Activated CD4-positive, alpha-beta T cell treated with anti-CD3 and anti-CD28 coated beads for 1 hour (primary cell): ENCODE results near the gene CATSPERB.
"Not testable (repeated sequence)": the region's sequence is repeated elsewhere in the genome, so short reads cannot be mapped to it uniquely, and the experiment has no call there.

Experiments used
- DNase-seq: peaks from one replicate; pipeline ENCODE4 v3.0.0-alpha.2; 2020

The CATSPERB gene

DNA sequence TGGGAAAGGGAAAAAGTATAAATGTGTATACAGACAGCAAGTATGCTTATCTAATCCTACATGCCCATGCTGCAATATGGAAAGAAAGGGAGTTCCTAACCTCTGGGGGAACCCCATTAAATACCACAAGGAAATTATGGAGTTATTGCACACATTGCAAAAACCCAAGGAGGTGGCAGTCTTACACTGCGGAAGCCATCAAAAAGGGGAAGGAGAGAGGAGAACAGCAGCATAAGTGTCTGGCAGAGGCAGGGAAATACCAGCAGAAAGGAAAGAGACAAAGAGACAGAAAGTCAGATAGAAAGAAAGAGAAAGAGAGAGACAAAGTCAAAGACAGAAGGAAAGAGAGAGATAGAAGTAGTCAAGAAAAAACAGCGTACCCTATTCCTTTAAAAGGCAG, 64.8 kb downstream of the CATSPERB start:
- DNase-seq: not testable (repeated sequence)

GRCh38 chr14:91660790-91661189, 71.1 kb downstream of the CATSPERB start:
- no peak for DNase-seq

DNA sequence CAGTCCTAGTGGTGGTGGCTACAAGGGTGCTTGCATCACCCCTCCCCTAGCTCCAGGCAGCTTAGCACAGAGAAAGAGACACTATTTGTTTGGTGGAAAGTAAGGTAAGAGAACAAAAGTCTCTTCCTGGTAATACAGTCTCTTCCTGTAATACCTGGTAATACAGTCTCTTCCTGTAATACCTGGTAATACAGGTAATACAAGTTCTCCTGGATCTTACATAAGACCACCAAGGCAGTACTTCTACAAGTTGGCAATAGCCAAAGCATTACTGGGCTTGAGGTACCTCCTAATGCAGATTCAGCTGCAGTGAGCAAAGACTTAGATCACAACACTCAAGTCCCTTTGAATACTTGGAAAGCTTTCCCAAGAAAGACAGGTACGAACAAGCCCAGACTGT, 77.0 kb downstream of the CATSPERB start:
- no peak for DNase-seq

DNA sequence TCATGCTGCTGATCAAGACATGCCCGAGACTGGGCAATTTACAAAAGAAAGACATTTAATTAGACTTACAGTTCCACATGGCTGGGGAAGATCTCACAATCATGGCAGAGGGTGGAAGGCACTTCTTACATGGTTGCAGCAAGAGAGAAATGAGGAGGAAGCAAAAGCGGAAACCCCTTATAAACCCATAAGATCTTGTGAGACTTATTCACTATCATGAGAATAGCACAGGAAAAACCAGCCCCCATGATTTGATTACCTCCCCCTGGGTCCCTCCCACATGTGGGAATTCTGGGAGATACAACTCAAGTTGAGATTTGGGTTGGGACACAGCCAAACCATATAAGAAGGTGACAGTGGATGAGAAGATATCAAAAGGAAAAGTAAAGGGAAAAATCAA, 78.4 kb downstream of the CATSPERB start:
- DNase-seq: no peak

GRCh38 chr14:91649930-91650329, 82.0 kb downstream of the CATSPERB start:
- no peak for DNase-seq

GRCh38 chr14:91647856-91648255, 84.0 kb downstream of the CATSPERB start:
- DNase-seq: no peak

DNA sequence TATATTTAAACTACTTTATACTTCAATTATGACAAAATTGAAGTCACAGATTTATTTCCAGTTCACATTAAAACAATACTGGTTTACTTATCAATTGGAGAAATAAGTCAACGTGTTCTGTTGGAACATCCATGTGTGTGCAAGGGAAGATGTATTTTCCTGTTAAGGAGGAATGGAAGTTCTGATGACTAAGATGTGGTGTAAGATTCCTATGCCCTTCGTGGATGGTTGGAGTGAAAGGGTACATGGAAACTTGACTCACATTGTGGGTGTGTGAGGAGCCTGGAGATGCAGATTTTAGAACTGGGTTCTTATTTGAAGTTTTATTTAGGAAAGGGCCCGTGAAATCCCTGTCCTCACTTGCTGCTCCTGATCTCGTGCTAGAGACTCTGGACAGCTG, 95.3 kb downstream of the CATSPERB start:
- DNase-seq: no peak

DNA sequence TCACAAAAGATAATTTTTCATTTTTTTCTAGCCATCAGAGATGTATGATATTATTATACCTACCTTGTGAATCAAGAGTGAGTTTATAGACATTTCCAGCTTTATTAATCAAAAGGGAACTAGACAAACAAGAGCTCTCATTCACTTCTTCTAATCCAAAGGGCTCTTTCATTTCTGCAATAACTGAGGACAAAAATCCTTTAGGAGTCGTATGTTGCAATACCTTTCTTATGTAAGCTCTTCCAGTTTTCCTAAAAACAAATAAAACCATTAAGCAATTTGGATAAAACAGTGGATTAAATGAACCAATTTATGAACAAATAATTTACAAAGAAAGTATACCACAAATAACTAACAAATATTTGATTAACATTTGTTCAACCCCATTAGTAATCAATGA, 107.1 kb downstream of the CATSPERB start:
- no peak for DNase-seq

DNA sequence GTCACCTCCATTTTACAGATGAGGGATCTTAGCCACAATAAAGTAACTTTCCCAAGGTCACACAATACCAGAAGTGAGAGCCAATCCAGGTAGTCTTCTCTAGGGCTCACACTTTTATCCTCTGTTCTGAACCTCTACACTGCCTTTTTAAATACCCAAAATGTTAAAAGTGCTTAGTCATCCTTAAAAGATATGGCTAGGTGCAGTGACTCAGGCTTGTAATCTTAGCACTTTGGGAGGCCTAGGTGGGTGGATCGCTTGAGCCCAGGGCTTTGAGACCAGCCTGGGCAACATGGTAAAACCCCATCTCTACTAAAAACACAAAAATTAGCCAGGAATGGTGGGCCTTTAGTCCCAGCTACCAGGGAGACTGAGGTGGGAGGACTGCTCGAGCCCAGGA, 117.7 kb downstream of the CATSPERB start:
- no peak for DNase-seq

GRCh38 chr14:91613459-91614112, 118.3 kb downstream of the CATSPERB start:
- DNase-seq: no peak

- DNase-seq: no peak
Observed at GRCh38 chr14:91611528-91611927, 120.4 kb downstream of the CATSPERB start.

DNA sequence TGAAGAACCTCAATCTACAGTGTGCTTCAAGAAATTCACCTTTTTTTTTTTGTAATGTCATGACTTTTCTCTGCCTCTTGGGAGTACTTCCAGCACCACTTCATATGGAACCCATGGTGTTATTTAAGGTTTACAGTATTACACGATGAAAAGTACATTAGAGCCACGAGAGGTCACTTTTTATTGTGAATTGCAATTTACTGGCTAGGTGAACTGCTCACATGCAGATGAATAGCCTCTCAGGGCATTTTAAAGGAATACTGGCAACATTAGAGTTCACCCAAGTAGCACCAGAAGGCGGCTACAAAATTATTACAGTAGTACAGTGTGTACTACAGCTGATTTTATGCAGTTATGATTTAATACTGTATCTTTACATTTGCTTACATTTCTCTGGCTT, 122.7 kb downstream of the CATSPERB start:
- no peak for DNase-seq

DNA sequence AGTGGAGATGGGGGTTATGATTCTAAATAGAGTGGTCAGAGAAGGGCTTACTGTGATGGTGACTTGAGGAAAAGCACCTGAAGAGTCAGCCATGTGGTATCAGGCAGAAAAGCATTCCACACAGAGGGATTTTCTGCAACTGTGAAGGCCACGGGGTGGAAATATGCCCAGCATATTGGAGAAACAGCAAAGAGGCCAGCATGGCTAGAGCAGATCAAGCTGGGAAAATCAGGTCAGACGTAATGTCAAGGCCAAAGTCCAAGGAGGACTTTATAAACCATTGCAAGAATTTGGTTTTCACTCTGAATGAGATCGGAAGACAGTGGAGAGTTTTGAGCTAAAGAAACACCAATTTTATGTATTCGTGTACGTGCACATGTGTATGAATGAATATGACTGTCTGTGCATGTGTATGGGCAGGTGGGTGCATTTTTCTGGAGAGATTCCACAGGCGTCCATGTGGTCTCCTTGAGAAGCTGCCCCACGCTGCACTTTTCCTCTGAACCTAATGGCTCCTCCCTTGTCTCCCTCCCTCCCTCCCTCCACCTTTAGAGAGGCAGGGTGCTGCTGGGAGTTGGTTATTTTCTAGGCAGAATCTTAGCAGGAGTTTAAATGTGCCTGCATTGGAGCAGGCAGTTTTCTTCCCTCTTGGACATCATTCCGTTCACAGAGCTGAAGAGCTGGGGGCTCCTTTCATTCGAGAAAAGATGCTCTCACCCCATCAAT, 124.4 kb downstream of the CATSPERB start:
- DNase-seq: no peak

DNA sequence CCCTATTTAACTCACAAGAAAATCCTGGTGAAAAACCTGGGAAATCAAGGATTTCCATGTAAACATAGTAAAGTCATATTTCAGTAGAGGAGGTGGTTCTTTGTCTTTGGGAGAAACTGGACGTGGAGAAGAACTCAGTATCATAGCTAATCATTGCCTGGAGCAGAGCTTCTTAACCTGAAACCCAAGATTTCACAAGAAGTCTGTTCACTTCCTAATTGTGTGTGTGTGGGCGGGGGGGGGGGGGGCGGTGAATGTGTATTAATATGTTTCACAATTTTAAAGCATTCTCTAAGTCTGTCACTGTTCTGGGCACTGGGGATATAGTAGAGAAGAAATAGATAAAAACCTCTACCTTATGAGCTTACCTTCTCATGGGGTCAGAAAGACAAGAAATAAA, 125.0 kb downstream of the CATSPERB start:
- no peak for DNase-seq

GRCh38 chr14:91604611-91605010, 127.3 kb downstream of the CATSPERB start:
- not testable (repeated sequence) for DNase-seq

GRCh38 chr14:91599994-91600393, 131.9 kb downstream of the CATSPERB start:
- DNase-seq: no peak

DNA sequence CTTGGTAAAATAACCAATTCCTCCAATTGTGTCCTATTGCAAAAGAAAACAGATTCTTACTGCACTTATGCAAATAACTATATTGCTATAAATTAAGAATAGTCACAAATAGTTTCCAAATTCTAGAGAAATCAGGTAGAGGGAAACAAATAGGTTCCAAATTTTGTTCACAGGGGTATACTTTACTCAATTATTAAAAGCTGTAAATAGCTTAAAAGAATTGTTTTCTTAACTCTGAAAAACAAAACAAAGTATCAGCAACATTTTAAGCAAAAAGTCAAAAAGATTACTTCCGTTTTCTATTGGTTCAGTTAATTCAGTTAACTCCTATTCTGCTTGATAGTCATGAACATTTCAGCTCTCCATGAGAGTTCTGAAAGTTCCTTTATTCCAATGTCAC, 136.2 kb downstream of the CATSPERB start:
- DNase-seq: no peak

DNA sequence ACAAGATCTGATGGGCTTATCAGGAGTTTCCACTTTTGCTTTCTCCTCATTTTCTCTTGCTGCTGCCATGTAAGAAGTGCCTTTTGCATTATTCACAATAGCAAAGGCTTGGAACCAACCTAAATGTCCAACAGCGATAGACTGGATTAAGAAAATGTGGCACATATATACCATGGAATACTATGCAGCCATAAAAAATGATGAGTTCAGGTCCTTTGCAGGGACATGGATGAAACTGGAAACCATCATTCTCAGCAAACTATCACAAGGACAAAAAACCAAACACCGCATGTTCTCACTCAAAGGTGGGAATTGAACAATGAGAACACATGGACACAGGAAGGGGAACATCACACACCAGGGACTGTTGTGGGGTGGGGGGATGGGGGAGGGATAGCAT, 137.9 kb downstream of the CATSPERB start:
- not testable (repeated sequence) for DNase-seq

DNA sequence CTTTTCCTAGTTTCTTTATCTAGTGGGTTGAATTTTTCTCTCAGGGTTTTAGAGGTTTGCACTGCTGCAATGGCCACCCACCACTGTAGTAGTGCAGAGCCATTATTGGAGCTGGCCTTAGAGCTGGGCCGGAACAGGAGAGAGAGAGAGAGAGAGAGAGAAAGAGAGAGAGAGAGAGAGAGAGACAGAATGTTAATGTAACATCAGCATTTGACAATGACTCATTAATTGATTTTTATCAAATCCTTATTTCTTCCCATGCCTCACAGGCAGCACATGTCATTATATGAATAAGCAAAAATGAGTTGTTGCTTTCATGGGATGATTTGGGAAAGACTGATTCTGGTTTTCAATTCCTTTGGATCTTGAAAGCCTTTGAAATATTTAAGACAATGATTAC, 145.5 kb downstream of the CATSPERB start:
- DNase-seq: no peak

DNA sequence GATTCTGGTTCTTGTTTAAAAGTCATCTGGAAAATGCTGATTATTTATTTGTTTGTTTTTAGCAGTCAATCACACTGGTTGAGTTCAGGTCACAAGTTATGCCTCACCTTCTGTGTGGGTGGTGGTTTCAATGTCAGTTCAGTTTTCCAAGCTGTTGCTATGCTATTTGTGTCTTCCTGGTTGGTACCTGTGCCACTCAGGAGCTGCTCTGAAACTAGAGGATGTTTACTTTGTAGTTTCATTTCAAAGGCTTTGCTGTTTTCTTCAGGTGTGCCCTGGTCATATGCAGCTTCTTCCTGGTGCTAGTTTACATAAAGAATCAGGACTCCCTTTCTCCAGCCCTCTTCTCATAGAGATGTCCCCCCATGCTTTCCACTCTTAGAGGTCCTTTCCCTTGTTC, 146.0 kb downstream of the CATSPERB start:
- DNase-seq: no peak

- DNase-seq: no peak
Observed at GRCh38 chr14:91582761-91583160, 149.1 kb downstream of the CATSPERB start.

- no peak for DNase-seq
Observed at GRCh38 chr14:91580876-91581577, 150.9 kb downstream of the CATSPERB start.

DNA sequence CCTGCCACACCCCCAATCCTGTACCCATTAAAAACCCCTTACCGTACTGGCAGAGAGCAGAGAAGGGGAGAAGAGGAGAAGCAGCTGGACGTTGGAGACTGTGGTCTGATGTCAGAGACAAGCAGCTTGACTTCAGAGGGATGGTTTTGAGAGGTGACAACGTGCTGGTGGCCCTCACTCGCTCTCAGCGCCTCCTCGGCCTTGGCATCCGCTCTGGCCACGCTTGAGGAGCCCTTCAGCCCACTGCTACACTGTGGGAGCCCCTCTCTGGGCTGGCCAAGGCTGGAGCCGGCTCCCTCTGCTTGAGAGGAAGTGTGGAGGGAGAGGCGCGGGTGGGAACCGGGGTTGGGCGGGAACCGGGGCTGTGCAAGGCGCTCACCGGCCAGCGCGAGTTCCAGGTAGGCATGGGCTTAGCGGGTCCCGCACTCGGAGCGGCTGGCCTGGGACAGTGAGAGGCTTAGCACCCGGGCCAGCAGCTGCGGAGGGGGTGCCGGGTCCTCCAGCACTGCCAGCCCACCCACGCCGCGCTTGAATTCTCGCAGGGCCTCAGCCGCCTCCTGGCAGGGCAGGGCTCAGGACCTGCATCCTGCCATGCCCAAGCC, 154.2 kb downstream of the CATSPERB start:
- DNase-seq: no peak
